ENCODE measurements around the gene HNRNPLL.

DNA sequence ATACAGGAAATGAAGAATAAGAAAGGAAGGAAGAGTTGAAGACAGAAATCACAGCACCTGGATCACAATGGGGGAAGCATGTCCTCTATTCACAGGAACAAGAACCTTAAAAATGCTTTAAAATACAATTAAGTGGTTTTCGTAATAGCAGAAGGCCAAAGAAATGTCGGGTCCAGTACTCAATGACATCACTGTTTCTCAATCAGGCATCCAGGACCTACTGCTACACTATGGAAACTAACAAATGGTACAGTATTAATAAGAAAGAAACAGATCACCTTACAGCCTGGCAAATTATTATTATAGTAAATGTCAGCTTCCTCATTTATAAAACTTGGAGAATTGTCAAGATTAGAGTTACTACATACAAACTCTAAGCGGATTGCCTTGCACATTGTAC lies 15.8 kb downstream of the HNRNPLL start:
- TF ChIP-seq, protein P1, sequence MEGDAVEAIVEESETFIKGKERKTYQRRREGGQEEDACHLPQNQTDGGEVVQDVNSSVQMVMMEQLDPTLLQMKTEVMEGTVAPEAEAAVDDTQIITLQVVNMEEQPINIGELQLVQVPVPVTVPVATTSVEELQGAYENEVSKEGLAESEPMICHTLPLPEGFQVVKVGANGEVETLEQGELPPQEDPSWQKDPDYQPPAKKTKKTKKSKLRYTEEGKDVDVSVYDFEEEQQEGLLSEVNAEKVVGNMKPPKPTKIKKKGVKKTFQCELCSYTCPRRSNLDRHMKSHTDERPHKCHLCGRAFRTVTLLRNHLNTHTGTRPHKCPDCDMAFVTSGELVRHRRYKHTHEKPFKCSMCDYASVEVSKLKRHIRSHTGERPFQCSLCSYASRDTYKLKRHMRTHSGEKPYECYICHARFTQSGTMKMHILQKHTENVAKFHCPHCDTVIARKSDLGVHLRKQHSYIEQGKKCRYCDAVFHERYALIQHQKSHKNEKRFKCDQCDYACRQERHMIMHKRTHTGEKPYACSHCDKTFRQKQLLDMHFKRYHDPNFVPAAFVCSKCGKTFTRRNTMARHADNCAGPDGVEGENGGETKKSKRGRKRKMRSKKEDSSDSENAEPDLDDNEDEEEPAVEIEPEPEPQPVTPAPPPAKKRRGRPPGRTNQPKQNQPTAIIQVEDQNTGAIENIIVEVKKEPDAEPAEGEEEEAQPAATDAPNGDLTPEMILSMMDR (IDR thresholded peaks at IDR 0.05; ENCODE audit: control extremely low read depth in 1 of 3, insufficient read depth in 1 of 3, low read depth in 1 of 3, low read length in 3 of 3): no peak
- TF ChIP-seq KDM1A (IDR thresholded peaks at IDR 0.05; ENCODE audit: borderline replicate concordance, low read length) (no peak), RXRA (IDR thresholded peaks at IDR 0.05; ENCODE audit: insufficient read depth, low read depth, low read length) (no peak), POLR2AphosphoS5 (IDR thresholded peaks at IDR 0.05; ENCODE audit: low read depth, low read length) (no peak)

All from H1 (cell line).